GM12874 (cell line): ENCODE results near the gene PLD3.

Source experiments
- CTCF ChIP-seq: IDR thresholded peaks from 2 replicates; pipeline ENCODE4 v1.5.1; 2011; ENCODE audit warnings: low read depth, mild to moderate bottlenecking, control low read depth, low read length, moderate library complexity; ENCODE audit not compliant: insufficient read depth

The PLD3 gene

GRCh38 chr19:40420451-40420765, 71.9 kb downstream of the PLD3 start:
- no peak for TF ChIP-seq CTCF

- TF ChIP-seq CTCF, result peak; percentile 99
Measured at GRCh38 chr19:40420766-40421765, 72.6 kb downstream of the PLD3 start.

- no peak for TF ChIP-seq CTCF
Measured at GRCh38 chr19:40421993-40422747, 73.7 kb downstream of the PLD3 start.

- TF ChIP-seq CTCF, result no peak
Measured at GRCh38 chr19:40422748-40423566, 74.5 kb downstream of the PLD3 start.

GRCh38 chr19:40423938-40424337, 75.4 kb downstream of the PLD3 start:
- no peak for TF ChIP-seq CTCF

GRCh38 chr19:40424637-40425449, 76.3 kb downstream of the PLD3 start:
- TF ChIP-seq CTCF, result no peak
